HCT116 (cell line): Measurements from ENCODE around the gene GRIK4. TPM values are rescaled to one million over a fixed set of nuclear protein-coding genes. Genes with fewer than 3 reads are reported as not detected.

ENCODE experiments used
- ATAC-seq: fragments of 200-7000 bp; cut with Tn5 transposase; 2 replicates; pipeline ENCODE4 v1.9.1; 2020; ENCODE audit warnings: mild to moderate bottlenecking, moderate library complexity
- BruUV-seq: library from RNA; stranded (reverse); fragments of 400-500 nt; replicated peaks from 2 replicates; lab custom pipeline; 2021; lab: Mats Ljungman, UMichigan
- CTCF ChIA-PET: fragments of 300-600 bp; sonication (Branson Sonifier 250); formaldehyde crosslinking; loops from one replicate; lab custom pipeline; 2021; ENCODE audit warnings: antibody characterized with exemption; lab: Charles Lee
- POLR2A ChIA-PET: fragments of 300-600, 350-600 bp; sonication (Branson Sonifier 250); formaldehyde crosslinking; loops from one replicate; lab custom pipeline; 2021; ENCODE audit warnings: antibody characterized with exemption; lab: Charles Lee
- RAD21 ChIA-PET, 2 experiments: fragments of 300-600 bp; sonication (Branson Sonifier 250); formaldehyde crosslinking; loops; one replicate each; lab custom pipeline; 2023; ENCODE audit warnings: low total read pairs in 2 of 2; ENCODE audit not compliant: uncharacterized antibody in 2 of 2, unreplicated experiment in 2 of 2, low non-redundant PET in 1 of 2; lab: Charles Lee
- DNase-seq: peaks from one replicate; pipeline ENCODE4 v3.0.0-alpha.2; 2010; ENCODE audit warnings: low read depth, low spot score
- H2AFZ ChIP-seq: fragments of 200-600 bp; shearing (Covaris generic), sonication (generic); 2 replicates; pipeline ENCODE4 v1.6.1; 2017; ENCODE audit warnings: low read depth, mixed run types, mixed read lengths, antibody characterized with exemption, low read length; ENCODE audit not compliant: poor library complexity, severe bottlenecking
- H3K27ac ChIP-seq: 2 replicates; pipeline ENCODE4 v1.5.1; 2012; ENCODE audit warnings: low read depth, low read length
- H3K27me3 ChIP-seq: fragments of 200-600 bp; sonication (generic); 2 replicates; pipeline ENCODE4 v1.6.1; 2016; ENCODE audit warnings: mixed run types, low read length, mixed read lengths; ENCODE audit not compliant: insufficient read depth
- H3K36me3 ChIP-seq, 2 experiments: fragments of 200-500 bp in 1 of 2; fragments of 200-600 bp in 1 of 2; sonication (Bioruptor generic) in 1 of 2; sonication (generic) in 1 of 2; 2 replicates each; pipeline versions ENCODE4 v1.5.1 to v1.6.1; 2014 to 2016; ENCODE audit warnings: low read length in 2 of 2, inconsistent platforms in 1 of 2, mixed read lengths in 1 of 2, mixed run types in 1 of 2; ENCODE audit not compliant: insufficient read depth in 2 of 2, control insufficient read depth in 1 of 2
- H3K4me1 ChIP-seq, 2 experiments: fragments of 200-600 bp in 1 of 2; sonication (generic) in 1 of 2; 2 replicates each; pipeline versions ENCODE4 v1.5.1 to v1.6.1; 2012 to 2017; ENCODE audit warnings: low read length in 2 of 2, inconsistent platforms in 1 of 2, mild to moderate bottlenecking in 1 of 2, mixed read lengths in 1 of 2, mixed run types in 1 of 2, moderate library complexity in 1 of 2; ENCODE audit not compliant: insufficient read depth in 2 of 2, control insufficient read depth in 1 of 2
- H3K4me2 ChIP-seq: fragments of 200-600 bp; sonication (generic); 2 replicates; pipeline ENCODE4 v1.6.1; 2017; ENCODE audit warnings: mixed run types, low read length, mixed read lengths
- H3K4me3 ChIP-seq, 2 experiments: fragments of 200-600 bp in 1 of 2; sonication (generic) in 1 of 2; replicated peaks in 1 of 2; 2 replicates each; pipeline ENCODE4 v1.5.1; 2011 to 2016; ENCODE audit warnings: low read length in 2 of 2, control low read depth in 1 of 2, low read depth in 1 of 2, mild to moderate bottlenecking in 1 of 2, mixed read lengths in 1 of 2, mixed run types in 1 of 2
- H3K79me2 ChIP-seq: fragments of 200-600 bp; sonication (generic); 2 replicates; pipeline ENCODE4 v1.6.1; 2017; ENCODE audit warnings: mild to moderate bottlenecking, mixed run types, low read length, moderate library complexity, mixed read lengths; ENCODE audit not compliant: insufficient read depth
- H3K9ac ChIP-seq: fragments of 200-600 bp; sonication (generic); 2 replicates; pipeline ENCODE4 v1.6.1; 2016; ENCODE audit warnings: low read length, mixed read lengths
- H3K9me2 ChIP-seq: fragments of 200-600 bp; sonication (generic), shearing (Covaris generic); 2 replicates; pipeline ENCODE4 v1.6.1; 2017; ENCODE audit warnings: mixed run types, mild to moderate bottlenecking, moderate library complexity; ENCODE audit not compliant: insufficient read depth
- H3K9me3 ChIP-seq, 2 experiments: fragments of 200-500 bp in 1 of 2; fragments of 200-600 bp in 1 of 2; sonication (Bioruptor generic) in 1 of 2; sonication (generic) in 1 of 2; 2 replicates each; pipeline ENCODE4 v1.6.1; 2014 to 2017; ENCODE audit warnings: low read length in 2 of 2, mixed read lengths in 2 of 2, inconsistent platforms in 1 of 2, low read depth in 1 of 2, mild to moderate bottlenecking in 1 of 2, mixed run types in 1 of 2, moderate library complexity in 1 of 2; ENCODE audit not compliant: control insufficient read depth in 1 of 2, insufficient read depth in 1 of 2
- H4K20me1 ChIP-seq: fragments of 200-600 bp; sonication (generic), shearing (Covaris generic); 2 replicates; pipeline ENCODE4 v1.6.1; 2017; ENCODE audit warnings: mixed run types, mild to moderate bottlenecking, moderate library complexity; ENCODE audit not compliant: insufficient read depth
- CBX3 ChIP-seq: IDR thresholded peaks from 2 replicates; pipeline ENCODE4 v1.6.1; 2012; ENCODE audit warnings: low read depth
- CEBPB ChIP-seq: IDR thresholded peaks from 2 replicates; pipeline ENCODE4 v1.6.1; 2012; ENCODE audit warnings: low read depth
- EGR1 ChIP-seq: IDR thresholded peaks from 2 replicates; pipeline ENCODE4 v1.6.1; 2012; ENCODE audit warnings: low read depth
- EZH2 ChIP-seq: fragments of 200-600 bp; sonication (generic); IDR thresholded peaks from 2 replicates; pipeline ENCODE4 v1.6.1; 2017; ENCODE audit warnings: antibody characterized with exemption, mixed run types
- EZH2phosphoT487 ChIP-seq: fragments of 200-600 bp; IDR thresholded peaks from 2 replicates; pipeline ENCODE4 v1.6.1; 2018; ENCODE audit warnings: antibody characterized with exemption, borderline replicate concordance
- JUND ChIP-seq: IDR thresholded peaks from 2 replicates; pipeline ENCODE4 v1.6.1; 2012
- MAX ChIP-seq: IDR thresholded peaks from 2 replicates; pipeline ENCODE4 v1.6.1; 2012
- POLR2A ChIP-seq: IDR thresholded peaks from 2 replicates; pipeline ENCODE4 v1.7.0; 2011; ENCODE audit warnings: borderline replicate concordance; ENCODE audit not compliant: insufficient read depth, insufficient read length; ENCODE audit errors: extremely low read depth
- POLR2AphosphoS5 ChIP-seq: IDR thresholded peaks from 2 replicates; pipeline ENCODE4 v1.6.1; 2011; ENCODE audit warnings: mild to moderate bottlenecking, low read depth, low read length, moderate library complexity
- RAD21 ChIP-seq: IDR thresholded peaks from 2 replicates; pipeline ENCODE4 v1.6.1; 2012; ENCODE audit warnings: low read depth, mild to moderate bottlenecking
- SP1 ChIP-seq: IDR thresholded peaks from 2 replicates; pipeline ENCODE4 v1.6.1; 2012; ENCODE audit warnings: low read depth
- SRF ChIP-seq: IDR thresholded peaks from 2 replicates; pipeline ENCODE4 v1.6.1; 2012; ENCODE audit warnings: low read depth
- YY1 ChIP-seq: IDR thresholded peaks from 2 replicates; pipeline ENCODE4 v1.6.1; 2011; ENCODE audit warnings: low read length, low read depth, moderate library complexity, mild to moderate bottlenecking; ENCODE audit not compliant: insufficient replicate concordance; ENCODE audit errors: extremely low read depth
- ZBTB33 ChIP-seq: IDR thresholded peaks from 2 replicates; pipeline ENCODE4 v1.6.1; 2011; ENCODE audit warnings: mild to moderate bottlenecking, low read length, moderate library complexity; ENCODE audit not compliant: insufficient replicate concordance; ENCODE audit errors: extremely low read depth
- ZFX ChIP-seq: fragments of 450-650 bp; IDR thresholded peaks from 2 replicates; pipeline ENCODE4 v1.6.1; 2017
- ZNF274 ChIP-seq: fragments of 200-500 bp; sonication (Bioruptor generic); IDR thresholded peaks from 2 replicates; pipeline ENCODE4 v1.6.1; 2014; ENCODE audit warnings: mild to moderate bottlenecking, low read depth, low read length, inconsistent platforms
- intact Hi-C: fragments of 100-400 bp; cut with micrococcal nuclease; formaldehyde crosslinking; loops from 2 replicates; pipeline ENCODE4 v1.10.0; 2022
- total RNA-seq: library from RNA; stranded (reverse); gene quantifications from one replicate; pipeline ENCODE4 v1.2.1, GENCODE V29; 2021; ENCODE audit not compliant: unreplicated experiment
- TF ChIP-seq, protein P1 (sequence below), 3 experiments: fragments of 200-600 bp in 1 of 3; sonication (generic) in 1 of 3; IDR thresholded peaks in 2 of 3; conservative IDR thresholded peaks in 1 of 3; 2 replicates each; pipeline ENCODE4 v1.5.1; 2012 to 2017; ENCODE audit warnings: low read depth in 2 of 3, low read length in 2 of 3, antibody characterized with exemption in 1 of 3, borderline replicate concordance in 1 of 3, control low read depth in 1 of 3, mild to moderate bottlenecking in 1 of 3, mixed read lengths in 1 of 3, mixed run types in 1 of 3, moderate library complexity in 1 of 3; ENCODE audit not compliant: insufficient read depth in 1 of 3

Gene GRIK4
- total RNA-seq, 1 experiment from 2014 or later, result 0.52 TPM

- no peak for TF ChIP-seq EZH2phosphoT487
- TF ChIP-seq RAD21, result no peak
- TF ChIP-seq YY1, result no peak
- TF ChIP-seq SRF, result no peak
- no peak for TF ChIP-seq CEBPB
- no peak for TF ChIP-seq CBX3
- no peak for TF ChIP-seq ZNF274
- no peak for TF ChIP-seq ZFX
- TF ChIP-seq SP1, result no peak
- no peak for TF ChIP-seq EGR1
- TF ChIP-seq, all 23 proteins: peak for 0
- Histone ChIP-seq H3K79me2 (no peaks in the 10 kb centered on the region), H4K20me1 (no peaks in the 10 kb centered on the region), H3K36me3 (no peaks in the 10 kb centered on the region), H3K27ac (no peak overlapping the region), H3K9ac (no peak overlapping the region), H3K4me3 (no peak overlapping the region), H3K4me2 (no peak overlapping the region), H3K4me1 (no peaks in the 10 kb centered on the region), H3K9me3 (no peaks in the 10 kb centered on the region), H2AFZ (no peak overlapping the region), H3K27me3 (peaks cover 35% of the 10 kb centered on the region), H3K9me2 (no peaks in the 10 kb centered on the region)
- no TSS peak for BruUV-seq
- ATAC-seq (no peak), DNase-seq (no peak)
- CTCF ChIA-PET, result no interaction called here
- RAD21 ChIA-PET, result no interaction called here
- POLR2A ChIA-PET, result no interaction called here
- intact Hi-C loops, result no loop called here
Measured at GRCh38 chr11:120867988-120868387, 356.4 kb downstream of the GRIK4 start.

GRCh38 chr11:120869097-120869496 lies 357.5 kb downstream of the GRIK4 start:
- no peaks in the 10 kb centered on the region for H3K9me3 ChIP-seq
- DNase-seq (no peak), ATAC-seq (no peak)
- no peaks in the 10 kb centered on the region for H3K4me1 ChIP-seq
- peaks cover 35% of the 10 kb centered on the region for H3K27me3 ChIP-seq
- no peaks in the 10 kb centered on the region for H3K9me2 ChIP-seq
- no peak overlapping the region for H3K4me2 ChIP-seq
- H4K20me1 ChIP-seq, result no peaks in the 10 kb centered on the region
- RAD21 ChIA-PET, result no interaction called here
- POLR2A ChIA-PET, result no interaction called here
- H3K4me3 ChIP-seq, result no peak overlapping the region
- BruUV-seq, result no TSS peak
- no peak overlapping the region for H3K9ac ChIP-seq
- H3K79me2 ChIP-seq, result no peaks in the 10 kb centered on the region
- H3K27ac ChIP-seq, result no peak overlapping the region
- no peaks in the 10 kb centered on the region for H3K36me3 ChIP-seq
- H2AFZ ChIP-seq, result no peak overlapping the region
- intact Hi-C loops, result no loop called here
- CTCF ChIA-PET, result no interaction called here
- TF ChIP-seq, protein P1, sequence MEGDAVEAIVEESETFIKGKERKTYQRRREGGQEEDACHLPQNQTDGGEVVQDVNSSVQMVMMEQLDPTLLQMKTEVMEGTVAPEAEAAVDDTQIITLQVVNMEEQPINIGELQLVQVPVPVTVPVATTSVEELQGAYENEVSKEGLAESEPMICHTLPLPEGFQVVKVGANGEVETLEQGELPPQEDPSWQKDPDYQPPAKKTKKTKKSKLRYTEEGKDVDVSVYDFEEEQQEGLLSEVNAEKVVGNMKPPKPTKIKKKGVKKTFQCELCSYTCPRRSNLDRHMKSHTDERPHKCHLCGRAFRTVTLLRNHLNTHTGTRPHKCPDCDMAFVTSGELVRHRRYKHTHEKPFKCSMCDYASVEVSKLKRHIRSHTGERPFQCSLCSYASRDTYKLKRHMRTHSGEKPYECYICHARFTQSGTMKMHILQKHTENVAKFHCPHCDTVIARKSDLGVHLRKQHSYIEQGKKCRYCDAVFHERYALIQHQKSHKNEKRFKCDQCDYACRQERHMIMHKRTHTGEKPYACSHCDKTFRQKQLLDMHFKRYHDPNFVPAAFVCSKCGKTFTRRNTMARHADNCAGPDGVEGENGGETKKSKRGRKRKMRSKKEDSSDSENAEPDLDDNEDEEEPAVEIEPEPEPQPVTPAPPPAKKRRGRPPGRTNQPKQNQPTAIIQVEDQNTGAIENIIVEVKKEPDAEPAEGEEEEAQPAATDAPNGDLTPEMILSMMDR (IDR thresholded peaks at IDR 0.05 in 2 of 3, conservative IDR thresholded peaks at IDR 0.05 in 1 of 3; ENCODE audit: borderline replicate concordance in 1 of 3, insufficient read depth in 1 of 3, low read depth in 2 of 3, low read length in 2 of 3), result no peak
- no peak for TF ChIP-seq ZFX
- no peak for TF ChIP-seq POLR2AphosphoS5
- TF ChIP-seq MAX, result no peak
- TF ChIP-seq EZH2, result no peak
- no peak for TF ChIP-seq EZH2phosphoT487
- no peak for TF ChIP-seq JUND
- TF ChIP-seq ZBTB33, result no peak
- TF ChIP-seq POLR2A, result no peak
- no peak for TF ChIP-seq SP1
